NCI-H69 (cell line): ENCODE measurements around the gene RALGPS1.
A peak's percentile ranks its signal among the peaks of the same experiment; 100 is the strongest.
"Not testable (repeated sequence)": the region's sequence is repeated elsewhere in the genome, so short reads cannot be mapped to it uniquely, and the experiment has no call there.

Experiments
- DNase-seq: peaks from one replicate; lab custom pipeline; 2025; lab: John Stamatoyannopoulos, UW

RALGPS1 gene

DNA sequence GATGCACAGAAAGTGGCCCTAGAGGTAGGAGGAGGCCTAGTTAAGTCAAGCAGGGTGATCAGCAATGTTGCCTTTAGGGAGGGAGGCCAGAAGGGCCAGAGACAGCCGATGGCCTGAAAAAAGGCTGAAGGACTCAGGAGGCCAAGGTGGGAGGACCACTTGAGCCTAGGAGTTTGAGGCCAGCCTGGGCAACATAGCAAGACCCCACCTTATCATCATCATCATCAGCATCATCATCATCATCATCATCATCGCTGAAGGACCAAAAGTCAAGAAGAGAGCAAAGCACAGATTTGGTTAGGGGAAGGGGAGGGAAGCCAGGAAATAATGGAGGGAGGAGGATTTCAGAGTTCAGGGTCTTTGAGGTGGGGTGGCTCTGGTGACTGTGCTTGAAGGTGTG is 74.3 kb downstream of the RALGPS1 start:
- no peak for DNase-seq

GRCh38 chr9:126989847-126990842 is 75.6 kb downstream of the RALGPS1 start:
- no peak for DNase-seq

DNA sequence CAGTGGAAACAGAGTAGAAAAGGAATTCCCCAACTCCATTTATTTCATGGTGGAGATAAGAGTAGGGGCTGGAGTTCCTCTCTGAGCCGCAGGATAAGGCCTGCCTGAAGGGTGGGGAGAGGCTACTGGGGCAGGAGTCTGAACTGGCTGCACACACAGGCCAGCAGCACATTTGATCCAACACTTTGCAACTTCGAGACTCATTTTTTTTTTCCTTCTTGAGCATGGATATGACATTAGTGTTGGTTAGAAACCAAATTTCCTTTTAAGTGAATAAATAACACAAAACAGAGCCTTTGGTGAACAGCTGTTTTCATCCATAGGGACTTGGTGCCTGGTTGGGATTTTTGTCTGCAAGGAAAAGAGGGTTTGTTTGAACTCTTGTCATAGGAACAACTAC is 76.6 kb downstream of the RALGPS1 start:
- DNase-seq, result no peak

DNA sequence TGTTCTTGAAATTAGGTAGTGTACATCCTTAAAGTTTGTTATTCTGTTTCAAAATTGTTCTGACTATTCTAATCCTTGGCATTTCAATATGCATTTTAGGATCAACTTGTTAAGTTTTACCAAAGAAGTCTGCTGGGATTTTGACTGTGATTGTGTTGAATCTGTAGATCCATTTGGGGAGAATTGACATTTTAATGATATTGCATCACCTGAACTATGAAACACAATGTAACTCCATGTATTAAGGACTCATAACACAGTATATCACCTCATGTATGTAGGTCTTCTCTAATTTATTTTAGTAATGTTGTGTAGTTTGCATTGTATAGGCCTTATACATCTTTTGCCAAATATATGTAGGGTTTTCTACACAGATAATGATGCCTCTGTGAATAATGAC is 77.8 kb downstream of the RALGPS1 start:
- no peak for DNase-seq

DNA sequence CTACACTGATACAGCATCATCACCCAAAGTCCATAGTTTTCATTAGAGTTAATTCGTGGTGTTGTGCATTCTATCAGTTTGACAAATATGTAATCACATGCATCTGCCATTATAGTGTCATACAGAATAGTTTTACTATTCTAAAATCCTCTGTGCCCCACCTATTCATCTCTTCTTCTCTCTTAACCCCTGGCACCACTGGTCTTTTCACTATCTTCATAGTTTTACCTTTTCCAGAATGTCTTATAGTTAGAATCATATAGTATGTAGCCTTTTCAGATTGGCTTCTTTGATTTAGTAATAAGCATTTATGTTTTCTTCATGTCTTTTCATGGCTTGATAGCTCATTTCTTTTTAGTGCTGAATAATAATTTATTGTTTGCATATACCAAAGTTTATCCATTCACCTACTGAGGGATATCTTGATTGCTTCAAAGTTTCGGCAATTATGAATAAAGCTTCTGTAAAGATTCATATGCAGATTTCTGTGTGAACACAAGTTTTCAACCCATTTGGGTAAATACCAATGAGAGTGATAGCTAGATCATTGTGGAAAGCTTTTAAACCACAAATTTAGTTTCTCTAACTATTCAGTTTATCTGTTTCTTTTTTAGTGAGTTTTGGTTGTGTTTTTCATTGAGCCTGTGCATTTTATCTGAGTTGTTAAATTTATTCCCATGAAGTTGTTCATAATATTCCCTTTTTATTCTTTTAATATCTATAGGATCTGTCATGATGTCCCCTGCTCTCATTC is 84.9 kb downstream of the RALGPS1 start:
- no peak for DNase-seq

GRCh38 chr9:127004946-127005769 is 90.6 kb downstream of the RALGPS1 start:
- DNase-seq, result no peak

DNA sequence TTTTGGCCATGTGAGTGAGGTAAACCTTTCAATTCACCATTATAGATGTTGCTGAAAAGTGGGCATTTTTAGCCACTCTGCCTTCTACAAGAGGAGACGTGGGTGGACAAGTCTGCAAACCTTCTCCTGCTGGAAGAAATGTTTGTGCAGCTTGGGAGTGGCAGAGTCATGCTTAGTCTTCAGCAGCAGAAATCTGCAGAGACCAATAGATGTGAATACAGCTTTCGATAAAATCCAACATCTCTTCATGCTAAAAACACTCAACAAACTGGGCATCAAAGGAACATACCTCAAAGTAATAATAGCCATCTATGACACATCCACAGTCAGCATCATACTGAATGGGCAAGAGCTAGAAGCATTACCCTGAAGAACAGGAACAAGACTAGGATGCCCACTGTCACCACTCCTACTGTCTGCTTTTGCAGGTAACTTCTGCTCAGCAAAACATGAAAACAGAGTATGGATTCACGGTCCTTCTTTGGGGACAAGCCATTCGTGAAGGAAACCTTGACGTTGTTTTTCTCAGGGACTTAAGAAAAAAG is 91.3 kb downstream of the RALGPS1 start:
- DNase-seq, result no peak

DNA sequence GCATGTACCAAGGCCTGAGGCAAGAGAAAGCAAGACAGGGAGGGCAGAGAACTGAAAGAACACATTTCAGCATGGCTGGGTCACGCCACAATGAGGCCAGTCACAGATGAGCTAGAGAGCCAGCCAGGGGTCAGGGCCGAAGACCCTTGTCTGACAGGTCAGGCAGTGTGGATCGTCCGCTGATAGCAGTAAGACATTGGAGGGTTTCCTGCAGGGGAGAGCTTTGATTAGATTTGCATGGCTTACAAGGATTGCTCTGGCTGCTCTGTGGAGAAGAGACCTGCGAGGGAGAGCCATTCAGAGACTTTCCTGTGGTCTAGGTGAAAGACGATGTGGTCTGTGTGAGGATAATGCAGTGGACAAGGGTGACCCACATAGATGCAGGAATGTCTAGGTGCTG is 93.1 kb downstream of the RALGPS1 start:
- DNase-seq, result no peak

- no peak for DNase-seq
Observed at GRCh38 chr9:127008076-127008475, 93.5 kb downstream of the RALGPS1 start.

- peak; percentile 91 for DNase-seq
Observed at GRCh38 chr9:127011772-127012171, 97.2 kb downstream of the RALGPS1 start.

DNA sequence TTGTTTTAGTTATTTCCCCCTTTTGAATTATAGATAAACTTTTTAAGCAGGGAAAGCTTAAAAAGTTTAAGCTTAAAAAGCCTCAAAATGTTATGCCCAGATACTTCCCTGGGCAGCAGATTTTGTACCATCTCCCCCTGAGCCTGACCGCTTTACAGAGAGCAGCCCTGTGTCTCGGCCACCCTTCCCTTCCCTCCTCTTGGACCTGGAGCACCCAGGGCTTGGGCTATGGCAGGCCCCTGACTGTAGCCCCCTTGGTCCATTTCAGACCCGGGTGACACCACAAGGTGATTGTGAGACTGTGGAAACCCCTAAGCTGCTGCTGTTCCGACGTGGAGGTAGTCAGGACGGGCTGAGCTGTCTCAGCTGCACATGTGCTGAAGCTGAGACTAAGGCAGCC is 97.7 kb downstream of the RALGPS1 start:
- DNase-seq, result no peak

GRCh38 chr9:127013597-127013996 is 99.0 kb downstream of the RALGPS1 start:
- no peak for DNase-seq

DNA sequence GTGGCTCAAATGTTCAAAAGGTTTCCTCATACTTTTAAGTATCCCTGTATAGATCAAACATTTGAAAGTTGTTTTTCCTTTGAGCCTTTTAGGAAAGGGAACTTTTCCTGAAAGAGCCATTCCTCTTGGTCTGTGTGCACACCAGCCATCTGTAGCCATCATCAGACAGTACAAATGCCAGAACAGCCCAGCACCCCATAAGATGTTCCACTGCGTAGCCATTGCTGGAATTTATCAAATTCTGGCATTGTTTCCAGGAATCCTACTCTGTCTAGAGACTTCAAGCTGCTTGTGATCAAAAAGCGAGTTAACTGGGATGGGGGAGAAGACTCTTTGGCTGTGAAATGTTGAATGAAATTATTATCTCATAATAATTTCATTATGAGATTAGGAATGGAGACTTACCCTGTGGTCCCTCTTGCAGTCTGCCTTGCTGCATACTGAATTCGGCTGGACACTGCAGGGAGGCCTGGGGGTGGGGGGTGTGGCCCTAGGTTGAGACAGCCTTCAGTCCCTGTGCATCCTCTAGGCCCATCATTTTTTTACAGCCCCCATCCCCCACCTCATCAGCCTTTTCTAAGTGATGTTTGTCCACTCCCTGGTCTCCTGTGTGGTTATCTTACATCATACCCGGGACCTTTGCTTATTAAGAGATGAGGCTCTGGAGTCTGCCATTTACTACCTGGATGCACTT is 99.8 kb downstream of the RALGPS1 start:
- DNase-seq, result peak; percentile 75

DNA sequence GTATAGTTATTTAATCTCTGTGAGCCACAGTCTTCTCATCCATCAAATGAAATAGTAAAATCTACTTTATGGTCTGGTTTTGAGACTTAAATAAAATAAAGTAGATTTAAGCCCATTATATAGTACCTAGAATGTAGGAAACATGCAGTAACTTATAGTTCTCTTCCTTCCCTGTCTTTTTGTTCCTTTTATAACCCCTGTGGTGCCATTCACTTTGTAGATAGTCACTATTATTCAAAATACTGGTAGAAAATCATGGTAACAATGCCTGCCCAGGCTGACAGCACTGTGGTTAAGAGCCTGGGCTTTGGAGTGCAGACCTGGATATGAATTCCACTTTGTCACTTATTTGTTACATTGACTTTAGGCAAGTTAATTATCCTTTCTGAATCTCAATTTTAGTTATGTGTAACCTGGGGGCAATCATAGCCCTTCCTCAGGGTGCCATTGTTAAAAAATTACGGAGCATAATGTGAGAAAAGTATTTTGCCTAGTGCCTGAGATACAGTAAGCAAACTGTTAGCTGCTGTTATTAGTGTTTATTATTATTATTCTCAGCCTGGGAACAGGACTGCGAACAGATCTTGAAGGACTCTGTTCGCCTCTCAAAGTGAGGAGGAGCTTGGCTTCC is 100.4 kb downstream of the RALGPS1 start:
- peak; percentile 62 for DNase-seq

- peak; percentile 74 for DNase-seq
Observed at GRCh38 chr9:127015921-127016512, 101.4 kb downstream of the RALGPS1 start.

DNA sequence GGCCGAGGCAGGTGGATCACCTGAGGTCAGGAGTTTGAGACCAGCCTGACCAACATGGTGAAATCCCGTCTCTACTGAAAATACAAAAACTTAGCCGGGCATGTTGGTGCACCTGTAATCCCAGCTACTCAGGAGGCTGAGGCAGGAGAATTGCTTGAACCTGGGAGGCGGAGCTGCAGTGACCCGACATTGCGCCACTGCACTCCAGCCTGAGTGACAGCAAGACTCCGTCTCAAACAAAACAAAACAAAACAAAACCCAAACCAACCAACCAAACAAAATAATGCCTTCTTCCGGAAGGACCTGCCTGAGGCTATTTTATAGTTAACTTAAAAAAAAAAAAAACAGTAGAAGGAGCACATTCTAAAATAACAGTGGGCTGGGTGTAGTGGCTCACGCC is 103.4 kb downstream of the RALGPS1 start:
- not testable (repeated sequence) for DNase-seq

DNA sequence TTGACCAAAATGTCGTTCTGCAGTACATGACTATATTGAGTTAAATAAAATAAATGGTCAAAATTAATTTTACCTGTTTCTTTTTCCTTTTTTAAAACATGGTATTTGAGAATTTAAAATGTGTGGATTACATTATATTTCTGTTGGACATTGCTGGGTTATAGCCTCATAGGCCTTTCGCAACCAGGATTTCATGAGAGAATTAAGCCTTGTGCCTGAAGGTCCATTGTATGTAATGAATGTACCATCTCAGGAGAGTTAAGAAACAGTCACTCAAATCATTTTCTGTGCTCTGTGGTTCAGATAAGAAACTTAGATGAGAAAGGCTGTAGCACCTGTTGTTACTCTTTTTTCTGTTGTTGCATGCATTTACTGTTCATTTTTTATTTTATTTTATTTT is 104.4 kb downstream of the RALGPS1 start:
- no peak for DNase-seq

DNA sequence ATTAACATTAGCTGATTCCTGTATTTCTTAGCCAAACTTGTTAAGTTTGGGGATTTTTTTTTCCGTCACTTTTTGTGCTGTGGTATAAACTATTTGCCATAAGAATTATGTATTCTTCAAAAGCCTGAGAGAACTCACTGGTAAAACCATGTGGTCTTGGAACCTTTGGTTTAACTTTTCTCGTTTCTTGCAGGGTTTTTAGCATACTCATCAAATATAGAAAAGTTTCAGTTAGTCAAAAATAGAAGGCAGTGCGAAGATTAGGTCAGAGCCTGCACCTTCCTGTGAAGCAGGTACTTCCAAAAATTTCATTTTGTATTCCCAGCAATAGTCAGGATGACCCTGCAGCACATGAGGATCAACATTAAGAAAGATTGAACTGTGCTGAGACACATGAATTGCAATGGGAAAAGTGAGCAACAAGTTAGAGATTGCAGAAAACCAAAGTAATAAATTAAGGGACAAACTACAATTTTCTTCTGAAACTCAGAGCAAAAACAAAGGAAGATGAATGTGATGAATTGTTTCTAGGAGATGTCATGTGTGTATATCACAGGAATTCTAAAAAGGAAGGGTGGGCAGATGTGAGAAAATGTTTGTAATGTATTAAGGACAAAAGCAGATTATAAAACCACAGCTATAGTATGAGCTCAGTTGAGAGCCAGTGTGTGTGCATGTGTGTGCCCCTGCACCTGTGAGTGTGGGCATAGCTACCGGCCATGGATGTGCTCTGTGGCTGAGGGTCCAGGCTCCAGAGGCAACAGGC is 105.6 kb downstream of the RALGPS1 start:
- DNase-seq, result no peak

DNA sequence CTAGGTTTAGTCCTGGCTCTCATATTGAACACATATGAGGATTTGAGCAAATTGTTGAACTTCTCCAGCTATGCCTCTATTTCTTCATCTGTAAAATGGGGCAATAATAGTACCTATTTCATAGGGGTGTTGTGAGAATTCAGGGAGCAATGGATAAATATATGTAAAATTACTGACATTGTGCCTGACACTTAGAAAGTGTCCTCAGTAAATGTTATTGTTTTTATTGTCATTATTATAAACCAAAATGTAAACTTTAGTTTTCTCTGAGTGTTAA is 106.2 kb downstream of the RALGPS1 start:
- no peak for DNase-seq
